Thyroid gland (tissue), 4 donors: Measurements from ENCODE around the gene MTA3. TPM values are rescaled to one million over a fixed set of nuclear protein-coding genes. Genes with fewer than 3 reads are reported as not detected.

Source experiments
- DNase-seq, 2 donors: peaks; one replicate each; pipeline ENCODE4 v3.0.0-alpha.2; 2019
- H3K27ac ChIP-seq, 3 donors: fragments of 200-600 bp; sonication (generic); 1 replicate in 2 of 3; 2 replicates in 1 of 3; pipeline ENCODE4 v1.5.1; 2016 to 2019; ENCODE audit warnings: mild to moderate bottlenecking in 1 of 3, moderate library complexity in 1 of 3
- H3K27me3 ChIP-seq: fragments of 200-600 bp; sonication (generic); one replicate; pipeline ENCODE4 v1.5.1; 2019
- H3K36me3 ChIP-seq, 2 donors: fragments of 200-600 bp; sonication (generic); one replicate each; pipeline ENCODE4 v1.5.1; 2016 to 2019
- H3K4me1 ChIP-seq, 2 donors: fragments of 200-600 bp; sonication (generic); one replicate each; pipeline ENCODE4 v1.5.1; 2017 to 2019
- H3K4me3 ChIP-seq, 3 donors: fragments of 200-600 bp; sonication (generic); replicated peaks in 1 of 3; 1 replicate in 2 of 3; 2 replicates in 1 of 3; pipeline ENCODE4 v1.5.1; 2016; ENCODE audit warnings: mild to moderate bottlenecking in 1 of 3
- H3K9me3 ChIP-seq: fragments of 200-600 bp; sonication (generic); one replicate; pipeline ENCODE4 v1.5.1; 2017
- CTCF ChIP-seq, 6 experiments: fragments of 200-600 bp in 3 of 6; fragments of 450-650 bp in 3 of 6; sonication (generic) in 3 of 6; IDR thresholded peaks; one replicate each; pipeline ENCODE4 v1.5.1; 2016 to 2019; ENCODE audit warnings: antibody characterized with exemption in 6 of 6, mild to moderate bottlenecking in 2 of 6, inconsistent platforms in 1 of 6, moderate library complexity in 1 of 6
- POLR2A ChIP-seq, 2 donors: fragments of 450-650 bp; IDR thresholded peaks; one replicate each; pipeline ENCODE4 v1.6.1; 2017; ENCODE audit warnings: antibody characterized with exemption in 2 of 2, mild to moderate bottlenecking in 2 of 2, moderate library complexity in 1 of 2
- WGBS, 2 donors: methylation state at CpG; one replicate each; pipeline ENCODE4 v1.1.5; 2017; 5-methylcytosine and 5-hydroxymethylcytosine counted together
- intact Hi-C: fragments of 100-400 bp; cut with DNase I; formaldehyde crosslinking; loops from one replicate; pipeline ENCODE4 v1.15.1; 2023
- total RNA-seq, 4 donors: library from RNA; depleted of rRNA; stranded (reverse); fragments of >200 nt; gene quantifications; one replicate each; pipeline ENCODE4 v1.2.3, GENCODE V29; 2016

MTA3 gene
- total RNA-seq, 4 donors from 2014 or later: 29.8 to 50.0 (median 34.0) TPM

- Histone ChIP-seq H3K27me3 (no peaks in the 10 kb centered on the region), H3K27ac (no peak overlapping the region), H3K4me3 (no peak overlapping the region), H3K36me3 (no peaks in the 10 kb centered on the region), H3K4me1 (peaks cover 12 to 17% of the 10 kb centered on the region in 2 donors), H3K9me3 (no peaks in the 10 kb centered on the region)
- 94 to 97% methylated on average over 6 of the region's 6 CpGs for WGBS, 2 donors
- intact Hi-C loops: no loop called here
- no peak for DNase-seq
- TF ChIP-seq POLR2A (IDR thresholded peaks at IDR 0.05): no peak
- TF ChIP-seq CTCF (IDR thresholded peaks at IDR 0.05): no peak
Observed at GRCh38 chr2:42756966-42757513, 188.6 kb downstream of the MTA3 start.

- 78 to 95% methylated on average over 4 of the region's 4 CpGs for WGBS, 2 donors
- no peaks in the 10 kb centered on the region for H3K27me3 ChIP-seq
- H3K36me3 ChIP-seq: no peaks in the 10 kb centered on the region
- intact Hi-C loops: no loop called here
- no peak overlapping the region for H3K4me3 ChIP-seq
- peaks cover 12 to 15% of the 10 kb centered on the region in 2 donors for H3K4me1 ChIP-seq
- H3K9me3 ChIP-seq: no peaks in the 10 kb centered on the region
- H3K27ac ChIP-seq: no peak overlapping the region
- DNase-seq: no peak
- no peak for TF ChIP-seq POLR2A (IDR thresholded peaks at IDR 0.05)
- TF ChIP-seq CTCF (IDR thresholded peaks at IDR 0.05): no peak
Observed at GRCh38 chr2:42757981-42758740, 189.7 kb downstream of the MTA3 start.

- peaks cover 9% of the 10 kb centered on the region in 2 donors for H3K4me1 ChIP-seq
- no peak for DNase-seq
- H3K4me3 ChIP-seq: no peak overlapping the region
- intact Hi-C loops: no loop called here
- no peaks in the 10 kb centered on the region for H3K27me3 ChIP-seq
- TF ChIP-seq POLR2A (IDR thresholded peaks at IDR 0.05): no peak
- TF ChIP-seq CTCF (IDR thresholded peaks at IDR 0.05): no peak
- 94 to 96% methylated on average over 1 of the region's 1 CpG for WGBS, 2 donors
- no peaks in the 10 kb centered on the region for H3K9me3 ChIP-seq
- no peak overlapping the region for H3K27ac ChIP-seq
- H3K36me3 ChIP-seq: no peaks in the 10 kb centered on the region
Observed at GRCh38 chr2:42758751-42759150, 190.3 kb downstream of the MTA3 start.

GRCh38 chr2:42761554-42761953 lies 193.1 kb downstream of the MTA3 start:
- DNase-seq: no peak
- 89 to 91% methylated on average over 9 of the region's 9 CpGs for WGBS, 2 donors

More at GRCh38 chr2:42761554-42761953, 193.1 kb downstream of the MTA3 start:
- no peak overlapping the region for H3K4me3 ChIP-seq
- no peaks in the 10 kb centered on the region for H3K4me1 ChIP-seq
- no peaks in the 10 kb centered on the region for H3K9me3 ChIP-seq
- no peaks in the 10 kb centered on the region for H3K36me3 ChIP-seq
- H3K27me3 ChIP-seq: no peaks in the 10 kb centered on the region
- TF ChIP-seq POLR2A (IDR thresholded peaks at IDR 0.05) (no peak), CTCF (IDR thresholded peaks at IDR 0.05) (no peak)
- no peak overlapping the region for H3K27ac ChIP-seq
- intact Hi-C loops: no loop called here
